ENCODE measurements around the gene SLC12A8.

SLC12A8 gene

GRCh38 chr3:125212509-125213363, at the start of gene SLC12A8:
TSS of gene SLC12A8 (minus strand) at chr3:125212748. CDS start at chr3:125211349, 1,399 bp downstream.
- peak; percentile 54 for DNase-seq (ENCODE audit: low spot score)

GRCh38 chr3:125262161-125262560, 49.6 kb upstream of the SLC12A8 start:
- peak; percentile 15 for DNase-seq (ENCODE audit: low spot score)

- no peak for DNase-seq (ENCODE audit: low spot score)
These were observed 48.5 kb upstream of the SLC12A8 start for GRCh38 chr3:125261031-125261430.

- no peak for DNase-seq (ENCODE audit: low spot score)
These were observed 47.6 kb upstream of the SLC12A8 start for GRCh38 chr3:125260158-125260557.

GRCh38 chr3:125257536-125257935, 45.0 kb upstream of the SLC12A8 start:
- no peak for DNase-seq (ENCODE audit: low spot score)

GRCh38 chr3:125256675-125257074, 44.1 kb upstream of the SLC12A8 start:
- DNase-seq (ENCODE audit: low spot score): no peak

- no peak for DNase-seq (ENCODE audit: low spot score)
These were observed 38.4 kb upstream of the SLC12A8 start for GRCh38 chr3:125250973-125251372.

GRCh38 chr3:125246237-125246636, 33.7 kb upstream of the SLC12A8 start:
- DNase-seq (ENCODE audit: low spot score): no peak

GRCh38 chr3:125245521-125245920, 33.0 kb upstream of the SLC12A8 start:
- DNase-seq (ENCODE audit: low spot score): no peak

GRCh38 chr3:125240496-125240895, 27.9 kb upstream of the SLC12A8 start:
- DNase-seq (ENCODE audit: low spot score): peak; percentile 13

- DNase-seq (ENCODE audit: low spot score): no peak
These were observed 26.7 kb upstream of the SLC12A8 start for GRCh38 chr3:125239266-125239665.

- DNase-seq (ENCODE audit: low spot score): no peak
These were observed 26.2 kb upstream of the SLC12A8 start for GRCh38 chr3:125238759-125239158.

- peak; percentile 21 for DNase-seq (ENCODE audit: low spot score)
These were observed 23.9 kb upstream of the SLC12A8 start for GRCh38 chr3:125236331-125236903.

GRCh38 chr3:125234831-125235230, 22.3 kb upstream of the SLC12A8 start:
- no peak for DNase-seq (ENCODE audit: low spot score)

GRCh38 chr3:125232401-125232800, 19.9 kb upstream of the SLC12A8 start:
- no peak for DNase-seq (ENCODE audit: low spot score)

- DNase-seq (ENCODE audit: low spot score): peak; percentile 48
These were observed 19.3 kb upstream of the SLC12A8 start for GRCh38 chr3:125231895-125232294.

GRCh38 chr3:125229707-125230106, 17.2 kb upstream of the SLC12A8 start:
- no peak for DNase-seq (ENCODE audit: low spot score)

GRCh38 chr3:125229168-125229567, 16.6 kb upstream of the SLC12A8 start:
- no peak for DNase-seq (ENCODE audit: low spot score)

- no peak for DNase-seq (ENCODE audit: low spot score)
These were observed 9.3 kb upstream of the SLC12A8 start for GRCh38 chr3:125221831-125222230.

- DNase-seq (ENCODE audit: low spot score): peak; percentile 43
These were observed 8.3 kb upstream of the SLC12A8 start for GRCh38 chr3:125220727-125221429.

- DNase-seq (ENCODE audit: low spot score): no peak
These were observed 7.6 kb upstream of the SLC12A8 start for GRCh38 chr3:125220183-125220582.

- DNase-seq (ENCODE audit: low spot score): no peak
These were observed 6.7 kb upstream of the SLC12A8 start for GRCh38 chr3:125219261-125219701.

GRCh38 chr3:125214738-125215137, 2.2 kb upstream of the SLC12A8 start:
- no peak for DNase-seq (ENCODE audit: low spot score)

Data from GM03348 (cell line).